Right cardiac atrium (tissue), 5 donors: ENCODE measurements around the gene PLXNB3. TPM values are rescaled to one million over a fixed set of nuclear protein-coding genes. Genes with fewer than 3 reads are reported as not detected.

ENCODE experiments used
- ATAC-seq, 2 donors: fragments of 200-7000 bp; cut with Tn5 transposase; one replicate each; pipeline versions ENCODE4 v1.8.0 to v1.9.1; 2020; ENCODE audit warnings: moderate library complexity in 2 of 2, mild to moderate bottlenecking in 1 of 2
- DNase-seq, 3 donors: peaks; one replicate each; pipeline ENCODE4 v3.0.0-alpha.2; 2020
- H3K27ac ChIP-seq: one replicate; pipeline ENCODE4 v1.5.1; 2013; ENCODE audit warnings: mild to moderate bottlenecking, low read length, control low read depth, moderate library complexity
- H3K27me3 ChIP-seq: one replicate; pipeline ENCODE4 v1.6.1; 2013; ENCODE audit not compliant: control insufficient read depth, insufficient read depth
- H3K4me1 ChIP-seq: one replicate; pipeline ENCODE4 v1.6.1; 2013; ENCODE audit warnings: low read length; ENCODE audit not compliant: control insufficient read depth, insufficient read depth
- H3K4me3 ChIP-seq: one replicate; pipeline ENCODE4 v1.5.1; 2013; ENCODE audit warnings: low read length, control low read depth
- H3K9me3 ChIP-seq: one replicate; pipeline ENCODE4 v1.6.1; 2013; ENCODE audit warnings: low read length; ENCODE audit not compliant: control insufficient read depth
- WGBS: extraction: QIAGEN DNeasy Blood & Tissue Kit; methylation state at CpG from one replicate; pipeline ENCODE4 v1.1.7; 2013; 5-methylcytosine and 5-hydroxymethylcytosine counted together
- intact Hi-C, 4 donors: fragments of 100-400 bp; cut with DNase I; formaldehyde crosslinking; loops; one replicate each; pipeline versions ENCODE4 v1.11.0 to v1.14.0; 2022 to 2023
- long read RNA-seq, 4 donors: library from polyadenylated mRNA; unstranded; transcript quantifications; one replicate each; pipeline ENCODE4 v2.0.0, GENCODE V29; 2020 to 2021
- polyA plus RNA-seq: library from polyadenylated mRNA; stranded (reverse); fragments of 200-250 nt; gene quantifications from one replicate; pipeline ENCODE4 v1.2.3, GENCODE V29; 2013
- total RNA-seq, 4 donors: library from RNA; stranded (reverse); fragmentation: NEBNext Ultra II Directional; extraction: Animal tissue kit (Norgen Biotek cat#: 25700); gene quantifications; one replicate each; pipeline ENCODE4 v1.2.1, GENCODE V29; 2021
- donor health status: healthy with polysubstance abuse.
- donor health status: DM: no; HTN: yes; CAD: no.
- donor health status: DM: no; HTN: no; CAD: no.
- donor health status: DM: no; HTN: yes; CAD: no; lungs with severe emphysema.
- donor health status: DM: yes; HTN: yes; CAD: no.

Gene PLXNB3
- total RNA-seq (10 to 100 TPM in 1 of 4 donors, 1 to 10 TPM in 3; 7.0 to 10.9 (median 9.5) TPM), polyA plus RNA-seq (6.8 TPM)
- long read RNA-seq, donor 1, full-length matches to known transcripts: 1 of 14 reads
- long read RNA-seq, donor 1, partial matches to known transcripts: 11 of 14 reads
- long read RNA-seq, donor 1, other reads (novel, unspliced or antisense): 2 of 14 reads
- long read RNA-seq, donor 2, partial matches to known transcripts: 1 of 4 reads
- long read RNA-seq, donor 2, other reads (novel, unspliced or antisense): 3 of 4 reads
- long read RNA-seq, donor 3, partial matches to known transcripts: 4 of 7 reads
- long read RNA-seq, donor 3, other reads (novel, unspliced or antisense): 3 of 7 reads
- long read RNA-seq, donor 4, partial matches to known transcripts: 2 of 13 reads
- long read RNA-seq, donor 4, other reads (novel, unspliced or antisense): 11 of 13 reads

DNA sequence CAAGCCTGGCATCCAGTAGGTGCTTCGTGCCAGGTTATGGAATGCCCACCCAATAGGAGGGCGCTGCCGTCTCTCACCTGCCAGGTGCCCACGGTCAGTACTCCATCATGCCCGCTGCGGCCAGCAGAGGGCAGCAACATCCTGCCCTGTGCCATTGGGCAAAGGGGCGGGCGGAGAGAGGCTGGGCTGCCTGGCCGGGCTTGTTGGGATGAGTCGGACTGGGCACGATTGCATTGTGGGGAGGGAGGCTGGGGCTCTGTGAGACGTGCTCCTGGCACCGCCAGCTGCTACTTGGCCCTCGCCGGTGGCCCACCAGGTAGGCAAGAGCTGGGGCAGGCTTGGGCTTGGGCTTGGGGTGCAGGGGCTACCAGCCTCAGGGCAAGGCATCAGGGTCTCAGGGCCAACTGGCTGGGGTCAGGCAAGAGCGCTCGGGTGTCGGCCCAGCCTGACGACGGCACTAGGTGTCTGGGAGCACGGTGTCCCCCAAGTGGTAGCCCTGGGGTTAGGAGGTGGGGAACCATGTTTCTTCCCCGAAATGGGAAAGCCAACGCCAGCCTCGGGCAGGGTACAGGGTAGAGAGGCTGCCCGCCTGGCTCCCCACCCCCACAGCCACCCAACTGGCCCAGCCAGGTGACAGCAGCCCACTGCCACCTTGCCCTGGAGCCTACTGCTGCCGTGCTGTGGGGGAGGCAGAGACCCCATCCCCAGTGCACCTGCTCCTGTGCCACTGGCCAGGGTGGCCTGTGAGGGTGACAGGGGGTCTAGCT is at the start of gene PLXNB3:
PLXNB3 (plus strand) TSS at position 261 of the 767 bp plus-strand sequence. CDS start 1,287 bp downstream, outside the sequence.
- DNase-seq: peak; percentile 78 to 91 (median 91)
- no peaks in the 10 kb centered on the region for H3K27me3 ChIP-seq
- ATAC-seq: peak; percentile 73 to 79
- intact Hi-C loops: loop anchor here in 3 of 4 donors (2.0 to 10.0 kb wide), 2 partner anchors 189 to 191 kb away; no protein-coding TSS in a partner anchor
- WGBS: 29% methylated on average over 26 of the region's 26 CpGs
- no peaks in the 10 kb centered on the region for H3K9me3 ChIP-seq
- H3K4me3 ChIP-seq: no peak within 1 kb of the TSS
- no peaks in the 10 kb centered on the region for H3K4me1 ChIP-seq
- H3K27ac ChIP-seq: no peak within 1 kb of the TSS

DNA sequence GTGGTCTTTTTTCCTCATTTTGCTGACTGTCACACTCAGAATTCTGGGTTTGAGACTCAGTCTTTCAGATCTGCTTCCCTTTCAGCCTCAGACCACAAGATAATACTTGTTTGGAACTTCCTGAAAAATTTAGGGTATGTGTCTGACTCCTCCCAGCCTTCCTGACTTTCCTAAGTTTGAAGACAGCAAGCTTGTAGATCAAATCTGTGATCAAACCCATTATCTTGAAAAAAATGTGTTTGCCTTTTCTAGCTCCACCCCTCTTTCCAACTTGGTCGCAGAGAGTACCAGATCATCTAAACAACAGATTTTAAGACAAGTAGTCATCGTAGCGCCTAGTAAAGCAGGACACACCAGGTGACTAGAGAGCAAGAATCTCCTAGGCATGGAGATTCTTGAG is 49.8 kb upstream of the PLXNB3 start:
- no peaks in the 10 kb centered on the region for H3K9me3 ChIP-seq
- H3K27me3 ChIP-seq: no peaks in the 10 kb centered on the region
- H3K4me3 ChIP-seq: no peak overlapping the region
- H3K4me1 ChIP-seq: no peaks in the 10 kb centered on the region
- intact Hi-C loops: no loop called here
- DNase-seq (no peak), ATAC-seq (no peak)
- WGBS: 85% methylated on average over 3 of the region's 3 CpGs
- no peak overlapping the region for H3K27ac ChIP-seq

DNA sequence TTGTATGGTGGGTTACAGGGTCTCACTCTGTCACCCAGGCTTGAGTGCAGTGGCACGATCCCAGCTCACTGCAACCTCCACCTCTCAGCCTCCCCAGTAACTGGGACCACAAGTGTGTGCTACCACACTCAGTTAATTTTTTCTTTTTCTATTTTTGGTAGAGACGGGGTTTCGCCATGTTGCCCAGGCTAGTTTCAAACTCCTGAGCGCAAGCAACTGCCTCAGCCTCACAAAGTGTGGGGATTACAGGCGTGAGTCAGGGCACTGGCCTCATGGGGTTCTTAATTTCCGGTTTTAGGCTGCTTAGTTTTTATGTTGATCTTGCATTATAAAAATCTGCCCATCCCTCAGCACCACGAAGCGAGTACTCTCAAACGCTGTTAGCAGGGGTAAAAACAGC is 46.6 kb upstream of the PLXNB3 start:
- Histone ChIP-seq H3K27ac (no peak overlapping the region), H3K4me3 (no peak overlapping the region), H3K4me1 (no peaks in the 10 kb centered on the region), H3K27me3 (no peaks in the 10 kb centered on the region), H3K9me3 (no peaks in the 10 kb centered on the region)
- intact Hi-C loops: no loop called here
- ATAC-seq (no peak), DNase-seq (no peak)
- 93% methylated on average over 9 of the region's 9 CpGs for WGBS

DNA sequence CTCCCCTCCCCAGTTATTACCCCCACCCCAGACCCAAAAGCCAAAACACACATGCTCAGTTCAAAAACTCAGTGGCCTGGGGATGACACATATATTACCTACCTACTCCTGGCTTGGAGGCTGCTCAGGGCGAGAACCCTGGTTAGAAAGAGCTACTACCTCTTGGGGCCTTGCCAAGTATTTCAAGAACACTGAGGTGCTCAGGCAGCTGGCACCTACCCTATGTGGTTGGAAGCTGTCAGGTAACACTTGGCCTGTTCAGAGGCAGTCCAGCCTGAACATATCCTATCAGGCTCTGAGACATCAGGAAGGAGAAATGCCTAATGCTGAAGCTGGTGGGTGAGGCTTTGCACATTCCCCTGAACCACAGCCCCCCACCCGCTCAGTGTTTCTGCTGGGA is 44.8 kb upstream of the PLXNB3 start:
- Histone ChIP-seq H3K9me3 (no peaks in the 10 kb centered on the region), H3K27ac (no peak overlapping the region), H3K4me1 (peaks cover 2% of the 10 kb centered on the region), H3K27me3 (no peaks in the 10 kb centered on the region), H3K4me3 (no peak overlapping the region)
- WGBS: 87% methylated on average over 2 of the region's 2 CpGs
- ATAC-seq (no peak), DNase-seq (peak in 1 of 3 donors; percentile 9)
- intact Hi-C loops: no loop called here

DNA sequence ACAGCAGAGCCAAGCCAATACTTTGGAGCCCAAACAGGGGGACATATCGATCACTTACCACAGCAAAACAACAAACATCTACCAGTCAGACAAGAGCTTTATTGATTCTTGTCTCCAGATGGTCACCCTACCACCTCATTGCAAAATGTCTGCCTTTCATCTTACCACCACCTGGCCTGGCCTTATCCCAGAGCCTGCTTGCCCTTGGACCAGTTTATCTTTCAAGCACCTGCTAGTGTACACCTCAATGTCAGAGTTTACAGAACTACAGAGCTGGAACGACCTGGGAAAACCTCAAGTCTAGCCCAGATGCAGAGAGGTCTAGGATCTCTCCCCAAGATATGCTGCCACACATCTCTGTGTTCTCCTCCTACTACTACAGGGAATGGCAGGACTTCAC is 44.3 kb upstream of the PLXNB3 start:
- Histone ChIP-seq H3K4me3 (no peak overlapping the region), H3K27me3 (no peaks in the 10 kb centered on the region), H3K4me1 (peaks cover 2% of the 10 kb centered on the region), H3K9me3 (no peaks in the 10 kb centered on the region), H3K27ac (no peak overlapping the region)
- 88% methylated on average over 2 of the region's 2 CpGs for WGBS
- DNase-seq (peak in 1 of 3 donors; percentile 7), ATAC-seq (no peak)
- intact Hi-C loops: no loop called here

DNA sequence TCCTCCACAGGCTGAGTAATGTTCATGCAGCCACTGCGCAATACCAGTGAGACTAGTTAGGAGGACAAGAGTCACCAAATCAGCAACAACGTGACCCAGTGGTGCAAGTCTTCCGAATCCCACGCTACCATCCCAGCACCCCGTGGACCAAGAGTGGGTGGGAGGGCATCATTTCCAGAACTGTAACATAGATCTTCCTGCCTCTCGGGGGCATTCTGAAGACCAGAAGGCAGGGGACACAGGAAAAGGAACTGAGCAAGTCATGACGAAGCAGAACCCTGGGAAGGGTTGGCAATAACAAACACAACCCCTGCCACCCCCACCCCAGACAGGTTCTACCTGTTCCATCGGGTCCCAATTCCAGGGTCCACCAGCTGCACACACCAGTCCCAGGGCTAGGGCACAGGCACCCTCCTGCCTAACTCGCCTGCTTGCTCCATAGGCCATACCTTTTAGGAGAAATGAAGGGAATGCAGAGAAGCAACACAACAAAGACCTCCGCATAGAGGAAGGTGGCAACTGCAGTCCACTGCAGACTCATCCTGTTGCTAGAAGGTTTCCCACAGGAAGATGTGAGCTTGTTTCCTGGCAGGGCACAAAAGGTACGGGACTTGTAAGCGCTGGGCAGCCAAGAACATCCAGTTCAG is 41.2 kb upstream of the PLXNB3 start:
- H3K4me3 ChIP-seq: peak overlapping the region; percentile 80
- H3K4me1 ChIP-seq: peaks cover 11% of the 10 kb centered on the region
- 39% methylated on average over 12 of the region's 12 CpGs for WGBS
- no peaks in the 10 kb centered on the region for H3K9me3 ChIP-seq
- DNase-seq (peak in 1 of 3 donors; percentile 32), ATAC-seq (no peak)
- no peaks in the 10 kb centered on the region for H3K27me3 ChIP-seq
- H3K27ac ChIP-seq: peak overlapping the region; percentile 62
- intact Hi-C loops: no loop called here

DNA sequence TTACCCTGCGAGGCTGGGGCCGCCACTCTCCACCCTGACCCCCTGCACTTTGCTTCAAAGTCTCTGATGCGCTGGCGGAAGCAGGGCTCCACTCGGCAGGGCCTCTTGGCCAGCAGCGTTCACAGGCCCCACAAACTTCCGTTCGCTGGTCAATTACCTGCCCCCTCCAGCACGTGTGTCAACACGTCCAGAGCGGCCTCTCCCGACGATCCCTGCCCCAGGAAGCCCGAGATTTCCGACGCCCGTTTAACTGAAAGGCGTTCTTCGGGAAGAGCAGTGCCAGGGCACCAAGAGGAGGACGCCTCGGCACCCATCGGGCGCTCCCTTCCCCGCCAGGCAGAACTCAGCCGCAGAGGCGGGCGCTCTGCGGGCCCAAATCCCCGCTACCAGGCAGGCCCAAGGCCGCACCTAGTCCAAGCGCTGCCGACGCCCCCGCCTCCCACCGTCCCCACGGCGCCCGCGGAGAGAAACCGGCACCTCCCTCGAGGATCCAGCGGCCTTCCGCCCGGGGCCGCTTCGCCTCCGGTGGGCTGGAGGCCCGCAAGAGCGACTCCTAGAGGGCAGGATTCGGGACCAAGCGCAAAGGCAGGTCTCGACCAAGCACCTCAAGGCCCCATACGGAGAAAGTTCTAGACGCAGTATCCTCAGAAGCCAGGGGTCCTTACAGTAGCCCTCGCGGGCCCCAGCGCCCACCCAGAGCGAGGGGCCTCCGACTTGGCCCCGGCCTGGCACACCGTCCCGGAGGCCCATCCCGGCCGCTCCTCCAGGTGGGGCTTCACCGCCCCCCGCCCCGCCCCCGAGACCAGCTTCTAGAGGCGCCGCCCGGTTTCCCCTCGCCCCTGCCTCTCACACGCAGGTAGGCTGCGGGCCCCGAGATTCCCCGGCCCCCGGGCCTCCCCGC is 40.4 kb upstream of the PLXNB3 start:
- WGBS: under 1% methylated on average over 78 of the region's 78 CpGs
- Histone ChIP-seq H3K4me1 (peaks cover 13% of the 10 kb centered on the region), H3K4me3 (peak overlapping the region; percentile 80), H3K9me3 (no peaks in the 10 kb centered on the region), H3K27ac (peak overlapping the region; percentile 62), H3K27me3 (no peaks in the 10 kb centered on the region)
- intact Hi-C loops: no loop called here
- ATAC-seq (peak; percentile 1), DNase-seq (peak in 2 of 3 donors; percentile 75 to 76)

DNA sequence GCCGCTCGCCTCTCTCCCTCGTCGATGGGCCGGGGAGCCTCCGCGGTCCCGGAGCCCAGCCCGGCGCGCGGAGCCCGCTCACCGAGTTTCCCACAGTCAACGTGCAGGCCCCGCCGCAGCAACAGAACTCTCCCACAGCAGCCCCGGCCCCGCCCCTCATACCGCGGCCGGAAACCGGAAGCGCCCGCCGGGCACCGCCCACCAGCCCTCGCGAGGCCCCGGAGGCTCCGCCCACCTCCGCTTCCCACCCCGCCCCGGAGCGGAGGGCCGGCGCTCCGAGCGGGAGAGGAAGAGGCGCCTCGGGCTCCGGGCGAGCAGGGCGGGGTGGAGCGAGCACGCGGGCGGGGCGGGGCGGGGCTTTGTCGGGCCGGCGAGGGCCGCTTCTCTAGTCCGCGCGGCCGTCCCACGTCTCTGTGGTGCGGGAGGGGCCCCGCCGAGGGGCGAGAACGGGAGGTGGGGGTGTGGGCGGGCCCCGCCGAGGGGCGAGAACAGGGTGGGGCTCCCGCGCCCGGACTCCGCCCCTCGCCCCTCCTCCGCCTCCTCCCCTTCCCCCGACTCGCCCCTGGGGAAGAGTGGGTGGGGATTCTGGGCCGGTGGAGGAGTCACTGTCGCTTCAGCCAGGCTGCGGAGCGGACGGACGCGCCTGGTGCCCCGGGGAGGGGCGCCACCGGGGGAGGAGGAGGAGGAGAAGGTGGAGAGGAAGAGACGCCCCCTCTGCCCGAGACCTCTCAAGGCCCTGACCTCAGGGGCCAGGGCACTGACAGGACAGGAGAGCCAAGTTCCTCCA is 39.6 kb upstream of the PLXNB3 start, which contains the start of the genes ABCD1 and BCAP31:
ABCD1 (plus strand) TSS at position 605 of the 787 bp plus-strand sequence. CDS start 411 bp downstream, outside the sequence.
BCAP31 (minus strand) TSS at position 136 of the 787 bp plus-strand sequence. CDS start 1,143 bp downstream, outside the sequence.
- peak within 1 kb of the TSS; percentile 80 for H3K4me3 ChIP-seq
- DNase-seq (peak; percentile 90 to 96 (median 95)), ATAC-seq (peak; percentile 82 to 86)
- intact Hi-C loops: no loop called here
- no peaks in the 10 kb centered on the region for H3K9me3 ChIP-seq
- peak within 1 kb of the TSS; percentile 96 for H3K27ac ChIP-seq
- WGBS: under 1% methylated on average over 81 of the region's 88 CpGs
- peaks cover 13% of the 10 kb centered on the region for H3K4me1 ChIP-seq
- no peaks in the 10 kb centered on the region for H3K27me3 ChIP-seq

DNA sequence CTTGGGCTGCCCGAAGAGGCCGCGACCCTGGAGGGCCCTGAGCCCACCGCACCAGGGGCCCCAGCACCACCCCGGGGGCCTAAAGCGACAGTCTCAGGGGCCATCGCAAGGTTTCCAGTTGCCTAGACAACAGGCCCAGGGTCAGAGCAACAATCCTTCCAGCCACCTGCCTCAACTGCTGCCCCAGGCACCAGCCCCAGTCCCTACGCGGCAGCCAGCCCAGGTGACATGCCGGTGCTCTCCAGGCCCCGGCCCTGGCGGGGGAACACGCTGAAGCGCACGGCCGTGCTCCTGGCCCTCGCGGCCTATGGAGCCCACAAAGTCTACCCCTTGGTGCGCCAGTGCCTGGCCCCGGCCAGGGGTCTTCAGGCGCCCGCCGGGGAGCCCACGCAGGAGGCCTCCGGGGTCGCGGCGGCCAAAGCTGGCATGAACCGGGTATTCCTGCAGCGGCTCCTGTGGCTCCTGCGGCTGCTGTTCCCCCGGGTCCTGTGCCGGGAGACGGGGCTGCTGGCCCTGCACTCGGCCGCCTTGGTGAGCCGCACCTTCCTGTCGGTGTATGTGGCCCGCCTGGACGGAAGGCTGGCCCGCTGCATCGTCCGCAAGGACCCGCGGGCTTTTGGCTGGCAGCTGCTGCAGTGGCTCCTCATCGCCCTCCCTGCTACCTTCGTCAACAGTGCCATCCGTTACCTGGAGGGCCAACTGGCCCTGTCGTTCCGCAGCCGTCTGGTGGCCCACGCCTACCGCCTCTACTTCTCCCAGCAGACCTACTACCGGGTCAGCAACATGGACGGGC is 38.8 kb upstream of the PLXNB3 start:
- ATAC-seq (no peak), DNase-seq (peak in 2 of 3 donors; percentile 71)
- 72% methylated on average over 54 of the region's 55 CpGs for WGBS
- peaks cover 13% of the 10 kb centered on the region for H3K4me1 ChIP-seq
- no peaks in the 10 kb centered on the region for H3K27me3 ChIP-seq
- intact Hi-C loops: no loop called here
- H3K4me3 ChIP-seq: peak overlapping the region; percentile 80
- H3K27ac ChIP-seq: peak overlapping the region; percentile 96
- H3K9me3 ChIP-seq: no peaks in the 10 kb centered on the region
